Left renal cortex interstitium (tissue), 4 donors: Measurements from ENCODE around the gene NRTN. TPM values are rescaled to one million over a fixed set of nuclear protein-coding genes. Genes with fewer than 3 reads are reported as not detected.
"Not testable (repeated sequence)": the region's sequence is repeated elsewhere in the genome, so short reads cannot be mapped to it uniquely, and the experiment has no call there.

Experiments
- DNase-seq, 4 donors: peaks; one replicate each; pipeline ENCODE4 v3.0.0-alpha.2; 2013; ENCODE audit warnings: low read depth in 4 of 4, low spot score in 2 of 4, missing footprints in 1 of 4
- polyA plus RNA-seq, 4 donors: library from polyadenylated mRNA; unstranded; fragments of 120-200 nt; gene quantifications; one replicate each; pipeline ENCODE4 v1.2.1, GENCODE V29; 2013; ENCODE audit not compliant: insufficient read length in 4 of 4

The NRTN gene
- polyA plus RNA-seq, 4 donors, result 1.6 to 5.5 (median 3.9) TPM

DNA sequence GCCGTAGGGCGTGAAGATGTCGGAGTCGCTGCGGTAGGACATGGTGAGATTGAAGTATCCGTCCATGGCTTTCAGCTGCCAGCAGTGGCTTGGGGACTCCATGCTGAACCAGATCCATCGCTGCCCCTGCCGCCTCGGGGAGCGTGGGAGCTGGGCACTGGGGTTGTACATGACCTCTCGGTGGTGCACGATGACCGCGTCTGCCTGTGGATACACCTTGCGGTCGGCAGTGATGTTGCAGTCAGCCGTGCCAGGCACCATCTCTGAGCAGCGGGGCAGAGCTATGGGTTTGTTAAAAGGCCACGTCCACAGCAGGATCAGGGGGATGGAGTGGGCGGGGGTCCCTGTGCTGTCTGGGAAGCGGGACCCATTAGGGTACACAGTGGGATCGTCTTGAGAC lies 27.2 kb downstream of the NRTN start:
- DNase-seq, result no peak

DNA sequence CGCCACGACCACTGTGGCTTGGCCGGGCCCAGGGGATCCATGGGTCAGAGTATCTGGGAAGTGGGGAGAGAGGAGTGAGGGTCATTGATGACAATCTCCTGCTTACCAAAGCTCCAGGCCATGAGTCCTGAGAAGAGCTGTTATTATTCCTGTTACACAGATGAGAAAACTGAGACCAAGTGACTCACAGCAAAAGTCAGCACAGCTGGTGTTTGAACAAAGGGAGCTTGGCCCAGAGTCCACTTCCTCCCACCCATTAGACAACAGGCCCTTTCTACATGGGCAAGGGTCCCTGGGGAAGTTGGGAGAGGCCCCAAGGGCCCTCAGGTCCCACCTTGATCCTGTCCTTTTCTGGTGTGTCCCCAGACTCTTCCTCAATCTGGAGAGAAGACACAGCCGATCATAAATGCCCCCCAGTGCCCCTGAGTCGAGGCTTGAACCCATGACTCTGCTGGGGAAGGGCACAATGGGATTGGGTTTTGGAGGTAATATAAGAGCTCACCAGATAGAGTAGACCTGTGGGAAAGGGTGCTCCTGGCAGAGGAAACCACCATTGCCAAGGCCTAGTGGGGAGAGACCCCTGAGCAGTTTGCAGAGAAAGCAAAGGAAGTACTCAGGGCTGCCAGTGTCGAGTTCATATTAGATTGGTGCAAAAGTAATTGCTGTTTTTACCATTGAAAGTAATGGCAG lies 27.8 kb downstream of the NRTN start:
- DNase-seq, result no peak

DNA sequence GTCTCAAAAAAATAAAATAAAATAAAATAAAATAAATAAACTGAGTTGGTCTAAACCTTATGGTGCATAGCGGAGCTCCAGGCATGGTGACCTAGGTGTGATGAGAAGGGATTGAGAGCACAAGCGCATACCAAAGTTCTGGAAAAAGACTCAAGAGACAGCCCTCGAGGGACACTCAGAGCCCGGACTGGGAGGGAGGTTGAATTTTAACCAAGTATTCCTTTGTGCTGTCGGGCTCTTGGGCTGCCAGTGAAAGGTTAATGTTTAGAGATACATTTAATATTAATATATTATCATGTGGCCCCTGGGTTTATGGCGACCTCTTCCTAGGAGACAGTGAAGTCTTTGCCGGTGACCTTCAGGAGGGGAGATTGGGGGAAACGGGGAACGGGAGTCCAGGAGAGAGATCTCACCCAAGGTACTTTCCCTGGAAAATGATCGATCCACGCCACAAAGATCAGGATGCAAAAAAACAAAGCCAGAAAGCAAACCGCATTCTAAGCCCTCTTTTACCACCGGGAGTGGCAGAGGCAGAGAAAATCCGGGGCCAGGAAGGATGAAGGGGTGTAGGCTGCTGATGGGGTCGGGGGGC lies 33.0 kb downstream of the NRTN start:
- DNase-seq, result no peak

DNA sequence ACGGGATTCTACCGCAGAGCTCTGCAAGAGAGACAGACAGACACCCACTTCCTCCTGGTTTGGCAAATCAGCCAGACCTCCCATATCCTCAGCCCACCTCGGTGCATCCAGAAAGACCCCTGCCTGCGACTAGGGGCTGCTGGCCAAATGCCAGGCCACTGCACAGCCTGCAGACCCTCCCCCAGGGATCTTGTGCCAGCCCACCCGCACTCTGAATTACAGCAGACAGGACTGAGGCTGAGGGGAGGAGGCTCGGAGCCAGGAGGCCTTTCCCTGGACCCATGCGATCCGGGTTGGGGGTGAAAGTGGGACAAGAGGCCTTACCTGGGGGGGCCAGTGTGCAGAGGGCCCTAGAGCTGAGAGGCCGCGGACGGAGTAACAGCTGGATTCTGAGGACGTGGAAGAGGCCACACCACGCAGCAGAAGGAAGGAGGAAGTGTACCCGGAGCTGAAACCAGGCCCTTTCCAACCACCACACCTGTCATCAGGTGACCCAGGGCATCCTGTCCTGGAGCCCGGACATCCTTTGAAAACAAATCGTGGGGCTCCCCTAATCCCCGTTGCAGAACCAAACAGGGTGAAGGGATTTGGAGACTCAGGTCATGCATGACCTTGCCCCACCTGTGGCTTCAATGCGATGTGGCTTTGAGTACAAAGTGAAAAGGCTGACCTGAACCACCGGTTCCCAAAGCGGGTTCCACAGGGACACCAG lies 33.6 kb downstream of the NRTN start:
- no peak for DNase-seq

DNA sequence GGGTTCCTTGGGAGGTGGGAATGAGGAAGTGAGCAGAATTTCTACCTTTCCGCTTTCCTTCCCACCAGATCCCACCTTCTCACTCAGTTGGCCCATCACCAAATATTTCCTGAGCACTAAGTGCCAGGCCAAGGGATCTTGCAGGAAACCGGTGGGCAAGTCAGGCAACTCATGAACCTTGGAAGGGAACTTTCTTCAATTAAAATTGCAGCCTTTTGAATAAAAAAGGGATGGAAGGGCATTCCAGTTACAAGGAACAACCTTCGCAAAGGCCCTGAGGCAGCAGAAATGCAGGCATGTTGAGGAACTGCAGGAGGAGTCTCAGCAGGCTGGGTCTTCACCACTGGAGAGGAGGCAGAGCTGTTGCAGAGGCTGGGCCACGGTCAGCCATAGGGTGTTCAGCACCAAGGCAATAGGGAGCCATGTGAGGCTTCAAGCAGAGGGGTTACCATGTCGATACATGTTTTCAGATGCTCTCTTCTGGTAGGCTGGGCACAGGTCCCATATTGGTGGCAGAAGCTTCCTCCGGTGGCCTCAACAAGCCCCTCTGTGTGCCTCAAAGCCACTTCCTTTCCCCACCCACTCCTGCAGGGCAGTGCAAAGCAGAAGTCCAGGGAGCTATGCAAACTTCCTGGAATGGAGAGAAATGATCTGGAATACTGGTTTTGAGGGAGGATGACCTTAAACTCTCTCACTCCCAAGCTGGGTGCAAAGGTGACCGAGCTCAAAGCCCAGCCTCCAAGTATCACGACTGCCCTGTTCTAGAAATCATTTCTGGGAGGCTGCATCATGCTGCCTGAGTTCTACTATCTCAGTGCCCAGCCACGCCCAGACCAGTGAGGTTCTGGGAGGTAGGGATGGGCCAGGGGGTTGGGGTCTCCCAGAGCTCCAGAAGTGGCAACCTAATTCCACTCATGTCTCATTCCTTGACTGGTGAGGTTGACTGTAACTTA lies 34.5 kb downstream of the NRTN start, which contains the start of gene FUT6:
TSS of gene FUT6 (minus strand) at position 638 of the 953 bp plus-strand sequence. CDS start 7,135 bp downstream, outside the sequence.
- DNase-seq, result no peak

DNA sequence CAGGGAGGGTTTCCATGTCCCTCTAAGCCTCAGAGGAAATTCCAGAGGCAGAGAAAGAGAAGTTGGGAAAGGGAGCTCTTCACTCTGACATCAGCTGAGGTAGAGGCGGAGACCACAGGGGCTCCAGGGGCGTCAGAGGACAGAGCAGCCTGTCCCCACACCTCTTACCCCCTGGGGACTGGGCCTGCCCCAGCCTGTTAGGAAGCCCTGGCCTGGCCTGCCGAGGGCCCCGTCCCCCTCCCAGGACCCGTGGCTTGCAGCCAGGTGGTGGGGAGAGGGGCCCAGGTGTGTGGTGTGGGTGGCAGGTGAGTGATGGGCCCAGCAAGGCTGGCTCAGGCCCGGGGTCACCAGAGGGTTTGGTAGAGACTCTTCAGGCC lies 36.9 kb downstream of the NRTN start:
- DNase-seq, result not testable (repeated sequence)

DNA sequence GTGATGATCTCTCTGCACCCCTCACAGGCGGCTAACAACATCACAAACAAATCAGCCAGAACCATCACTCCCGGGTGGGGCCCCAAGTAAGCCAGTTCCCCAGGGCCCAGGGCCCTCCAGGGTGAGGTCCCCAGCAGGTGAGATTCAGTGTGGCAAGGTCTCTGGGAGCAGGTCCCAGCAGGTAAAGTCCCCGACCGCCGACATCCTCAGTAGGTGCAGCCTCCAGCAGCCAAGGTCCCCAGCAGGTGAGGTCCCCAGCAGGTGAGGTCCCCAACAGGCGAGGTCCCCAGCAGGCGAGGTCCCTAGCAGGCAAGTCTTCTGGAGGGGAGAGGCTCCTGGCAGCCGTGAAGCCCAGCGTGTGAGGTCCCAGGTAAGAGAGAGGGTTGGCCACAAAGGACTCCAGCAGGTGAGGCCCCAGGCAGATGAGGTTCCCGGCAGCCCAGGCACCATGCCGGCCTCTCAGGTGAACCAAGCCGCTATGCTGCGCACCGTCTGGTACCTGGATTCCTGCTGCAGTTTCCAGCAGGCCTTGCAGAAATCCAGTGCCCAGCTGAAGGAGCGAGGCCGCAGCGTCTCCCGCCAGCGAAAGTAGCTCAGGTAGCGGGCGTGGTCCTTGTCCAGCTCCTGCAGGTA lies 38.5 kb downstream of the NRTN start:
- no peak for DNase-seq

DNA sequence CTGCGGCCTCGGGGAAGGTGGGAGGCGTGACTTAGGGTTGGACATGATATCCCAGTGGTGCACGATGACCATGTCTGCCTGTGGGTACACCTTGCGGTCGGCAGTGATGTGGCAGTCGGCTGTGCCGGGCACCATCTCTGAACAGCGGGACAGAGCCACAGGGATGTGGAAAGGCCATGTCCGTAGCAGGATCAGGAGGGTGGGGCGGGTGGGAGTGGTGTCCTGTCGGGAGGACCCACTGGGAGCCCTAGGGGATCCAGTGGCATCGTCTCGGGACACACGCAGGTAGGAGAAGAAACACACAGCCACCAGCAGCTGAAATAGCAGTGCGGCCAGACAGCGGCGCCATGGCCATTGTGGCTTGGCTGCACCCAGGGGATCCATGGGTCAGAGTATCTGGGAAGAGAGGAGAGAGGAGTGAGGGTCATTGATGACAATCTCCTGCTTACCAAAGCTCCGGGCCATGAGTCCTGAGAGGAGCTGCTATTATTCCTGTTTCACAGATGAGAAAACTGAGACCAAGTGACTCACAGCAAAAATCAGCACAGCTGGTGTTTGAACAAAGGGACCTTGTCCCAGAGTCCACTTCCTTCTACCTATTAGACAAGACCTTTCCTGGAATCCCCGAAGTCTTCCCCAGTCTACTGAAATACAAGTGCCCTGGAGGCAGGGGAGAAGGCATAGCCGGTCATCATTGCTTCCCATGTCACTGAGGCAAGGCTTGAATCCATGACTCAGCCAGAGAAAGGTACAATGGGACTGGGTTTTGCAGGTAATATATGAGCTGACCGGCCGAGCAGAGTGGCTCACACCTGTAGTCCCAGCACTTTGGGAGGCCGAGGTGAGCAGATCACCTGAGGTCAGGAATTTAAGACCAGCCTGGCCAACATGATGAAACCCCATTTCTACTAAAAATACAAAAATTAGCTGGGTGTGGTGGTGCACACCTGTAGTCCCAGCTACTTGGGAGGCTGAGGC lies 39.9 kb downstream of the NRTN start:
- no peak for DNase-seq

DNA sequence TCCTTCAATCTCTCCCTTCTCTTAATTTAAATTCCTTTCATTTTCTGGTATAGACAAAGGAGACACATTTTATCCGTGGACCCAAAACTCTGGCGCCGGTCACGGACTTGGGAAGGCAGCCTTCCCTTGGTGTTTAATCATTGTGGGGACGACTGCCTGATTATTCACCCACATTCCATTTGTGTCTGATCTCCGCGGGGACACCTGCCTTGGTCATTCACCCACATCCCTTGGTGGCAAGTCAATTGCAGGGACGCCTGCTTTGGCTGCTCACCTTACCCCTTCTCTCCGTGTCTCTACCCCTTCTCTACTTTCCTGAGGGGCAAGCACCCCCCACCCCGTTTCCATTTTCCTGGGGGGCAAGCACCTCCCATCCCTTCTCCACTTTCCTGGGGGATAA lies 43.0 kb downstream of the NRTN start:
- not testable (repeated sequence) for DNase-seq

DNA sequence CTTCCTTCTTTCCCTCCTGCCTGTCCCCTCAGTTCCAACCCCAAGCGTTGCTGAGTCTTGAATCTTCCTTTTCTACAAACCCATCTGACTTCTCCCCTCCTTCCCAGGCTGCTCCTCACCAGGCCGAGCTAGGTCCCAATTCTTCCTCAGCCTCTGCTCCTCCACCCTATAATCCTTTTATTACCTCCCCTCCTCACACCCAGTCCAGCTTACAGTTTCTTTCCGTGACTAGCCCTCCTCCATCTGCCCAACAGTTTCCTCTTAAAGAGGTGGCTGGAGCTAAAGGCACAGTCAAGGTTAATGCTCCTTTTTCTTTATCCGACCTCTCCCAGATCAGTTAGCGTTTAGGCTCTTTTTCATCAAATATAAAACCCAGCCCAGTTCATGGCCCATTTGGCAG lies 43.8 kb downstream of the NRTN start:
- DNase-seq, result not testable (repeated sequence)

DNA sequence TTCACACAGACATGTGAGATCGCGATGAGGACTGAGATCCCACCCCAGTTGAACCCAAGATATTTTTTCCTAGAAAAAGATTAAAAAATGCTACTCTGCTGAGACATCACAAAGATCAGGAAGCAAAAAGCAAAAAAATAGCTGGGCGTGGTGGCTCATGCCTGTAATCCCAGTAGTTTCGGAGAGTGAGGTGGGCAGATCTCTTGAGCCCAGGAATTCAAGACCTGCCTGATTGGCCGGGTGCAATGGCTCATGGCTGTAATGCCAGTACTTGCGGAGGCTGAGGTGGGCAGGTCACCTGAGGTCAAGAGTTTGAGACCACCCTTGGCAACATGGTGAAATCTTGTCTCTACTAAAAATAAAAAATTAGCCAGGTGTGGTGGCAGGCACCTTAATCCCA lies 45.3 kb downstream of the NRTN start:
- no peak for DNase-seq

DNA sequence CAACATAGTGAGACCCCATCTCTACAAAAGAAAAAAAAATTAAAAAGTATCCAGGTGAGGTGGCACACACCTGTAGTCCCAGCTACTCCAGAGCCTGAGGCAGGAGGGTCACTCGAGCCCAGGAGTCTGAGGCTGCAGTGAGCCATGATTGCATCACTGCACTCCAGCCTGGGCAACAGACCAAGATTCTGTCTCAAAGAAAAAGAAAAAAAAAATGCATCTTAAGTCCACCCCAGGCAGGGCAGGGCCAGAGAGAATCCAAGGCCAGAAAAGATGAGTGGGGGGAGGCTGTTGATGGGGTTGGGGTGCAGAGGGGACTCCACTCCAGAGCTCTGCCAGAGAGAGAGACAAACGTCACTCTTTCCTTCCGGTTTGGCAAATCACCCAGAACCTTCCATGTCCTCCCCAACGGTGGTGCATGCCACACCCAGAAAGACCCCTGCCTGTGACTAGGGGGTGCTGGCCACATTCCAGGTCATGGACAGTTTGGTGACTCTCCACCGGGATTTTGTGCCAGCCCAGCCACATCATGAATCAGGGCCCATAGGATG lies 46.0 kb downstream of the NRTN start:
- DNase-seq, result no peak

DNA sequence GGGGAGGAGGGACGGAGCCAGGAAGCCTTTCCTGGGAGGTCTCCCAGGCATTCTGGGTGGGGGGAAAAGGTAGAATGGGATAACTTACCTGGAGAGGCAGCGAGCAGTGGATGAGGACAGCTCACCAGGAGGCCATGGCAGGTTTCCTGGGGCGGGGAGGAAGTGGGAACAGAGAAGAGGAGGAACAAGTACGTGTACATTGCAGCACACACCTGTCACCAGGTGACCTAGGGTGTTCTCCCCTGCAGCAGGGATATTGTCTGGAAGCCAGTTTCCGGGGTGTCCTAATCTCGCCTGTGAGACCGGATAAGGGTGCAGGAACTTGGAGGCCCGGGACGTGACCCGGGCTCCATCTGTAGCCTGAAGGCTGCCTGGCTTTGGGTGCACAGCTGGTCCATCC lies 46.4 kb downstream of the NRTN start, which contains the start of gene FUT3:
TSS of gene FUT3 (minus strand) at position 148 of the 400 bp plus-strand sequence.
- DNase-seq, result no peak

DNA sequence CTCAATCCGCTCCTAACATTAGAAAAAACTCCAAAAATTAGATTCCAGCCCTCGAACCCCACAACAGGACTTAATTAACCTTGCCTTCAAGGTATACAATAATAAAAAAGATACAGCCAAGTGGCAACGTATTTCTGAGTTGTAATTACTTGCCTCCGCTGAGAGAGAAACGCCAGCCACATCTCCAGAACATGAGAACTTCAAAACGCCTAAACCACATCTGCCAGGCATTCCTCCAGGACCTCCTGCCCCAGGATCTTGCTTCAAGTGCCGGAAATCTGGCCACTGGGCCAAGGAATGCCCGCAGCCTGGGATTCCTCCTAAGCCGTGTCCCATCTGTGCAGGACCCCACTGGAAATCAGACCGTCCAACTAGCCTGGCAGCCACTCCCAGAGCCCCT lies 49.3 kb downstream of the NRTN start:
- DNase-seq, result not testable (repeated sequence)

DNA sequence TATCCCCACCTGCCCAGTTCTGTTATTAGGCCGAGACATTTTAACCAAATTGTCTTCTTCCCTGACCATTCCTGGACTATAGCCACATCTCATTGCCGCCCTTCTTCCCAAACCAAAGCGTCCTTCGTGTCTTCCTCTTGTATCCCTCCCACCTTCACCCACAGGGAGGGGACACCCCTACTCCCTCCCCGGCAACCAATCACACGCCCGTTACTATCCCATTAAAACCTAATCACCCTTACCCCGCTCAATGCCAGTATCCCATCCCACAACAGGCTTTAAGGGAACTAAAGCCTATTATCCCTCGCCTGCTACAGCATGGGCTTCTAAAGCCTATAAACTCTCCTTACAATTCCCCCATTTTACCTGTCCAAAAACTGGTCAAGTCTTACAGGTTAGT lies 50.3 kb downstream of the NRTN start:
- not testable (repeated sequence) for DNase-seq

DNA sequence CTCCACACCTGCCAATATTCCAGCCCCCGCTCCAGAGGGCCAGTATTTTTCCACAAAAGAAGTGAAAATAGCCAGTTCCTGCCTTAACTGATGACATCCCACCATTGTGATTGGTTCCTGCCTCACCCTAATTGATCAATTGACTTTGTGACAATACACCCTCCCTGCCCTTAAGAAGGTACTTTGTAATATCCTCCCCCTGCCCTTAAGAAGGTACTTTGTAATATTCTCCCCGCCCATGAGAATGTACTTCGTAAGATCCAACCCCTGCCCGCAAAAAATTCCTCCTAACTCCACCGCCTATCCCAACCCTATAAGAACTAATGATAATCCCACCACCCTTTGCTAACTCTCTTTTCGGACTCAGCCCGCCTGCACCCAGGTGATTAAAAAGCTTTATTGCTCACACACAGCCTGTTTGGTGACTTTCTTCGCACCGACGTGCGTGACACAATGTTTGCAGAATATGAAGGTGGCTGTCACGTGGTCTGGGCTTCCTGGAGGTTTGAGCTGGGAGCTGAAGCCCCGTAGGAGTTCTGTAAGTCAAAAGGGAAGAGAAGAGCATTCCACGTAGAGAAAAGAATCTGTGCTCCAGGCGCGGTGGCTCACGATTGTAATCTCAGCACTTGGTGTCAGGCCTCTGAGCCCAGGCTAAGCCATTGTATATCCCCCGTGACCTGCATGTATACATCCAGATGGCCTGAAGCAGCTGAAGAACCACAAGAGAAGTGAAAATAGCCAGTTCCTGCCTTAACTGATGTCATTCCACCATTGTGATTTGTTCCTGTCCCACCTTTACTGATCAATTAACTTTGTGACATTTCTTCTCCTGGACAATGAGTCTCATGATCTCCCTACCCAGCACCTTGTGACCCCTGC lies 52.6 kb downstream of the NRTN start:
- DNase-seq, result no peak

DNA sequence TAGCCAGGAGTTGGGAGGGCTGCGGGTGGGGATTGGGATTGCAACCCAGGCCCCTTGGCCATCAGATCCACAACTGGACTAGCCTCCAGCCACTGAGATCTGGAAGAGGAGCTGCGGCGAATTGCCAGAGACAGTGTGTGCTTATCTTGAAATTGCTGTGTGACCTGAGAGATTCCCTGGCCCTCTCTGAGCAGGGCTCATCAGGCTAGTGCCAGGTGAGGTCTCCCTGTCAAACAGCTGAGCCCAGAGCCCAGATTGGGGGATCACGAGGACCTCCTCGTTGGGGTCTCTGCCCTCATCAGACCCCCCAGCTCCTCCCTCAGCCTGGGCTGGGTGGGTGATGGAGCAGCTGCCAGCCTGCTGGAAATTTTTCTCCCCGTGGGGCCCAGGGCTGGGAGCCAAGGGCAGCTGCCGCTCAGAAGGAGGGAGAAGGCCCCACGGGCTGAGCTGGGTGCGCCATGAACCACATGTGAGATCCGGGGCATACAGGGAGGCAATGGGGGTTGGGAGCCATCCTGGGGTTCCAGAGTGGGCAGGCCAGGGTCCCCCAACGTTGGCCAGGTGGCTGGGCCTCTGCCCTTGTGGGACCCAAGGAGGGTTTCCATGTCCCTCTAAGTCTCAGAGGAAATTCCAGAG lies 58.3 kb downstream of the NRTN start:
- DNase-seq, result no peak
